ENCODE results near the gene CYP4F11. TPM values are rescaled to one million over a fixed set of nuclear protein-coding genes. Genes with fewer than 3 reads are reported as not detected.

Gene CYP4F11
- total and polyA plus RNA-seq, 2 experiments from 2014 or later, result not detected

DNA sequence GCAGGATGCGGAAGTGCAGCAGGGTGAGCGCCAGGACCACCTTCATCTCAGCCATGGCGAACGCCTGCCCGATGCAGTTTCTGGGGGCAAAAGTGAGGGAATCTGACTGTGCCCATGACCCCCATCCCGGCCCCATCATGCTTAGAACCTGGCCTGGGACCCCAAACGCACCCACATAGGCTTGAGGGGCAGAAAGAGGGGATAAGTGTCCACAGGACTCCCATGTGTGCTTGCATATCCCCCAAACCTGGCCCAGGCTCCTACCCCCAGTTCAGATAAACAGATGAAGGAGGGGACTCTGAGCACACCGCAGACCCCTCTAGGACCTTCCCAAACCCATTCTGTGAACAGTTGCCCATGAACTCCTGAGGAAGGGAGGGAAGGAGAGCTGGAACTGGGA is 20.5 kb downstream of the CYP4F11 start:
- Mint-ChIP-seq H3K9me3 (peaks cover 92% of the 10 kb centered on the region), H3K4me3 (no peak overlapping the region), H3K27me3 (ENCODE audit: insufficient read depth, low read depth, poor library complexity) (peaks cover 3% of the 10 kb centered on the region), H3K36me3 (ENCODE audit: low read depth) (peaks cover 22% of the 10 kb centered on the region), H3K4me1 (no peaks in the 10 kb centered on the region), H3K27ac (no peak overlapping the region)
- Histone ChIP-seq H3F3A (replicated peaks; ENCODE audit: low read depth) (no peaks in the 10 kb centered on the region), H3K4me3 (no peak overlapping the region), H3K9me2 (ENCODE audit: insufficient read depth) (no peaks in the 10 kb centered on the region), H4K20me1 (replicated peaks; ENCODE audit: insufficient read depth) (no peaks in the 10 kb centered on the region), H3K27me3 (ENCODE audit: insufficient read depth) (no peaks in the 10 kb centered on the region), H3K4me1 (ENCODE audit: insufficient read depth) (no peaks in the 10 kb centered on the region), H3K79me2 (replicated peaks; ENCODE audit: insufficient read depth) (no peaks in the 10 kb centered on the region), H3K4me2 (no peak overlapping the region), H3K27ac (ENCODE audit: low read depth) (no peak overlapping the region), H2AFZ (no peak overlapping the region), H3K36me3 (ENCODE audit: insufficient read depth) (0 out of 2 replicates have a peak, but pooled peaks cover 5% of the 10 kb centered on the region)
- TF ChIP-seq, protein P1, sequence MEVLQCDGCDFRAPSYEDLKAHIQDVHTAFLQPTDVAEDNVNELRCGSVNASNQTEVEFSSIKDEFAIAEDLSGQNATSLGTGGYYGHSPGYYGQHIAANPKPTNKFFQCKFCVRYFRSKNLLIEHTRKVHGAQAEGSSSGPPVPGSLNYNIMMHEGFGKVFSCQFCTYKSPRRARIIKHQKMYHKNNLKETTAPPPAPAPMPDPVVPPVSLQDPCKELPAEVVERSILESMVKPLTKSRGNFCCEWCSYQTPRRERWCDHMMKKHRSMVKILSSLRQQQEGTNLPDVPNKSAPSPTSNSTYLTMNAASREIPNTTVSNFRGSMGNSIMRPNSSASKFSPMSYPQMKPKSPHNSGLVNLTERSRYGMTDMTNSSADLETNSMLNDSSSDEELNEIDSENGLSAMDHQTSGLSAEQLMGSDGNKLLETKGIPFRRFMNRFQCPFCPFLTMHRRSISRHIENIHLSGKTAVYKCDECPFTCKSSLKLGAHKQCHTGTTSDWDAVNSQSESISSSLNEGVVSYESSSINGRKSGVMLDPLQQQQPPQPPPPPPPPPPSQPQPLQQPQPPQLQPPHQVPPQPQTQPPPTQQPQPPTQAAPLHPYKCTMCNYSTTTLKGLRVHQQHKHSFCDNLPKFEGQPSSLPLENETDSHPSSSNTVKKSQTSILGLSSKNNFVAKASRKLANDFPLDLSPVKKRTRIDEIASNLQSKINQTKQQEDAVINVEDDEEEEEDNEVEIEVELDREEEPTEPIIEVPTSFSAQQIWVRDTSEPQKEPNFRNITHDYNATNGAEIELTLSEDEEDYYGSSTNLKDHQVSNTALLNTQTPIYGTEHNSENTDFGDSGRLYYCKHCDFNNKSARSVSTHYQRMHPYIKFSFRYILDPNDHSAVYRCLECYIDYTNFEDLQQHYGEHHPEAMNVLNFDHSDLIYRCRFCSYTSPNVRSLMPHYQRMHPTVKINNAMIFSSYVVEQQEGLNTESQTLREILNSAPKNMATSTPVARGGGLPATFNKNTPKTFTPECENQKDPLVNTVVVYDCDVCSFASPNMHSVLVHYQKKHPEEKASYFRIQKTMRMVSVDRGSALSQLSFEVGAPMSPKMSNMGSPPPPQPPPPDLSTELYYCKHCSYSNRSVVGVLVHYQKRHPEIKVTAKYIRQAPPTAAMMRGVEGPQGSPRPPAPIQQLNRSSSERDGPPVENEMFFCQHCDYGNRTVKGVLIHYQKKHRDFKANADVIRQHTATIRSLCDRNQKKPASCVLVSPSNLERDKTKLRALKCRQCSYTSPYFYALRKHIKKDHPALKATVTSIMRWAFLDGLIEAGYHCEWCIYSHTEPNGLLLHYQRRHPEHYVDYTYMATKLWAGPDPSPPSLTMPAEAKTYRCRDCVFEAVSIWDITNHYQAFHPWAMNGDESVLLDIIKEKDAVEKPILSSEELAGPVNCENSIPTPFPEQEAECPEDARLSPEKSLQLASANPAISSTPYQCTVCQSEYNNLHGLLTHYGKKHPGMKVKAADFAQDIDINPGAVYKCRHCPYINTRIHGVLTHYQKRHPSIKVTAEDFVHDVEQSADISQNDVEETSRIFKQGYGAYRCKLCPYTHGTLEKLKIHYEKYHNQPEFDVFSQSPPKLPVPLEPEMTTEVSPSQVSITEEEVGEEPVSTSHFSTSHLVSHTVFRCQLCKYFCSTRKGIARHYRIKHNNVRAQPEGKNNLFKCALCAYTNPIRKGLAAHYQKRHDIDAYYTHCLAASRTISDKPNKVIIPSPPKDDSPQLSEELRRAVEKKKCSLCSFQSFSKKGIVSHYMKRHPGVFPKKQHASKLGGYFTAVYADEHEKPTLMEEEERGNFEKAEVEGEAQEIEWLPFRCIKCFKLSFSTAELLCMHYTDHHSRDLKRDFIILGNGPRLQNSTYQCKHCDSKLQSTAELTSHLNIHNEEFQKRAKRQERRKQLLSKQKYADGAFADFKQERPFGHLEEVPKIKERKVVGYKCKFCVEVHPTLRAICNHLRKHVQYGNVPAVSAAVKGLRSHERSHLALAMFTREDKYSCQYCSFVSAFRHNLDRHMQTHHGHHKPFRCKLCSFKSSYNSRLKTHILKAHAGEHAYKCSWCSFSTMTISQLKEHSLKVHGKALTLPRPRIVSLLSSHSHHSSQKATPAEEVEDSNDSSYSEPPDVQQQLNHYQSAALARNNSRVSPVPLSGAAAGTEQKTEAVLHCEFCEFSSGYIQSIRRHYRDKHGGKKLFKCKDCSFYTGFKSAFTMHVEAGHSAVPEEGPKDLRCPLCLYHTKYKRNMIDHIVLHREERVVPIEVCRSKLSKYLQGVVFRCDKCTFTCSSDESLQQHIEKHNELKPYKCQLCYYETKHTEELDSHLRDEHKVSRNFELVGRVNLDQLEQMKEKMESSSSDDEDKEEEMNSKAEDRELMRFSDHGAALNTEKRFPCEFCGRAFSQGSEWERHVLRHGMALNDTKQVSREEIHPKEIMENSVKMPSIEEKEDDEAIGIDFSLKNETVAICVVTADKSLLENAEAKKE (CRISPR knock-in tag; IDR thresholded peaks at IDR 0.05), result no peak
- TF ChIP-seq REST (IDR thresholded peaks at IDR 0.05; ENCODE audit: unreplicated experiment), result no peak
- no peak for TF ChIP-seq NANOG (IDR thresholded peaks at IDR 0.05; ENCODE audit: borderline replicate concordance)
- TF ChIP-seq EZH2 (IDR thresholded peaks at IDR 0.05; ENCODE audit: low read depth, unreplicated experiment), result no peak
- TF ChIP-seq CREB1 (CRISPR knock-in tag; IDR thresholded peaks at IDR 0.05; ENCODE audit: low read depth), result no peak
- TF ChIP-seq EZH2phosphoT487 (IDR thresholded peaks at IDR 0.05; ENCODE audit: unreplicated experiment), result no peak
- no peak for TF ChIP-seq STAT1 (IDR thresholded peaks at IDR 0.05; ENCODE audit: unreplicated experiment)
- no peak for TF ChIP-seq JUNB (IDR thresholded peaks at IDR 0.05; ENCODE audit: unreplicated experiment)
- no peak for TF ChIP-seq CTCF (conservative IDR thresholded peaks at IDR 0.05; ENCODE audit: low read depth in 2 of 2)
- TF ChIP-seq ZNF331 (CRISPR knock-in tag; IDR thresholded peaks at IDR 0.05; ENCODE audit: low read depth), result no peak
- TF ChIP-seq ETS1 (IDR thresholded peaks at IDR 0.05), result no peak
- TF ChIP-seq ZNF114 (CRISPR knock-in tag; IDR thresholded peaks at IDR 0.05), result no peak
- TF ChIP-seq POLR2AphosphoS5 (IDR thresholded peaks at IDR 0.05; ENCODE audit: low read depth), result no peak
- ATAC-seq, result no peak
- no peak for DNase-seq (ENCODE audit: low spot score)

All from GM23338 (cell line).